HG03558 (cell line): ENCODE data around the gene RNASEH2B.

Experiments
- ATAC-seq: cut with Tn5 transposase; IDR thresholded peaks from one replicate; pipeline ENCODE4 v1.9.1; 2021; ENCODE audit warnings: moderate number of reproducible peaks; ENCODE audit not compliant: unreplicated experiment; ENCODE audit errors: extremely low read depth

The RNASEH2B gene

GRCh38 chr13:50932091-50932490 is 22.5 kb downstream of the RNASEH2B start:
- ATAC-seq, result no peak

GRCh38 chr13:50934735-50935435 is 25.3 kb downstream of the RNASEH2B start:
- no peak for ATAC-seq

- no peak for ATAC-seq
Measured at GRCh38 chr13:50936679-50937078, 27.1 kb downstream of the RNASEH2B start.

- no peak for ATAC-seq
Measured at GRCh38 chr13:50940509-50940908, 30.9 kb downstream of the RNASEH2B start.

- no peak for ATAC-seq
Measured at GRCh38 chr13:50941146-50941545, 31.6 kb downstream of the RNASEH2B start.

- ATAC-seq, result no peak
Measured at GRCh38 chr13:50942630-50943311, 33.2 kb downstream of the RNASEH2B start.

- ATAC-seq, result no peak
Measured at GRCh38 chr13:50945669-50946068, 36.1 kb downstream of the RNASEH2B start.

GRCh38 chr13:50948601-50949000 is 39.0 kb downstream of the RNASEH2B start:
- ATAC-seq, result no peak

- ATAC-seq, result no peak
Measured at GRCh38 chr13:50950849-50951248, 41.3 kb downstream of the RNASEH2B start.

GRCh38 chr13:50951366-50951765 is 41.8 kb downstream of the RNASEH2B start:
- no peak for ATAC-seq

GRCh38 chr13:50955241-50955640 is 45.6 kb downstream of the RNASEH2B start:
- no peak for ATAC-seq

GRCh38 chr13:50955798-50956197 is 46.2 kb downstream of the RNASEH2B start:
- ATAC-seq, result no peak

GRCh38 chr13:50957620-50958019 is 48.0 kb downstream of the RNASEH2B start:
- no peak for ATAC-seq

GRCh38 chr13:50969691-50970090 is 60.1 kb downstream of the RNASEH2B start:
- ATAC-seq, result no peak

GRCh38 chr13:50970956-50971355 is 61.4 kb downstream of the RNASEH2B start:
- no peak for ATAC-seq

- ATAC-seq, result no peak
Measured at GRCh38 chr13:50974268-50974667, 64.7 kb downstream of the RNASEH2B start.

GRCh38 chr13:50979187-50979586 is 69.6 kb downstream of the RNASEH2B start:
- ATAC-seq, result no peak

GRCh38 chr13:50981686-50982085 is 72.1 kb downstream of the RNASEH2B start:
- ATAC-seq, result no peak

GRCh38 chr13:50989476-50989875 is 79.9 kb downstream of the RNASEH2B start:
- ATAC-seq, result no peak

- ATAC-seq, result no peak
Measured at GRCh38 chr13:50990065-50990817, 80.7 kb downstream of the RNASEH2B start.

GRCh38 chr13:50990818-50991506 is 81.4 kb downstream of the RNASEH2B start:
- ATAC-seq, result no peak
